Superior temporal gyrus (tissue), 1 donor: ENCODE measurements around the gene FXYD1.

ENCODE experiments used
- DNase-seq: peaks from one replicate; pipeline ENCODE4 v3.0.0-alpha.2; 2016; ENCODE audit errors: extremely low spot score

Gene FXYD1

DNA sequence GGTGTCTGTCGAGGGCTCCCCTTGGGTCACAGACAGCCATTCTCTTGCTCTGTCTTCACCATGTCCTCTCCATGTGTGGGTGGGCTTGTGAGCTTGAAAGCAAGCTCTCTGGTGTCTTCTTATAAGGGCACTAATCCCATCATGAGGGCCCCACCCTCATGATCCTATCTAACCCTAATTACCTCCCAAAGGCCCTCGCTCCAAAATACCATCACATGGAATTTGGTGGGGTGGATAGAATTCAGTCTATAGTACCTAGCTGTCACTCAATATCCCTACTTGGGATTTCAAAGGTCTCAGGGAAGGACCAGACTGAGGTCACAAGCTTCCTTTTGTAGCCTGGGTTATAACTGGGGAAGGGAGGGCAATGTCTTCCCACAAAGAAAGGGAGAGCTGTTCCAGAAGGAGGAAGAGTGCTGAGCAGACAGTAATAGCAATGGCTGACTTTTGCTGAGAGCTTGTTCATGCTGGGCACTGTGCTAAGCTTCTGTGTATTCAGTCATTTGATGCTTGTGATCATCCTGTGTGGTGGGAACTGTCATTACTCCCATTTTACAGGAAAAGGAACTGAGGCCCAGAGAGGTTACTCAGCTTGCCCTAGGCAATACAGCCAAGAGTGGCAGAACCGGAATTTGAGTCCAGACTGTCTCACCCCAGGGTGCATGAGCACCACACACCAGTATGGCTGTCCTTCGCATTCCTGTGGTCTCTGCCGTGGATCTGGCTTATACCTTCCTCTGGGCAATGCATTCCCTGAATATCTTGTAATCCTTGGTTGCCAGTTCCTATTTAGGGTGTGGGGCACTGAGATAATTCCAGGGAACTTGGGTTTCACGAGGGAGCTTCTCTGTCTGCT lies 24.1 kb downstream of the FXYD1 start:
- no peak for DNase-seq

DNA sequence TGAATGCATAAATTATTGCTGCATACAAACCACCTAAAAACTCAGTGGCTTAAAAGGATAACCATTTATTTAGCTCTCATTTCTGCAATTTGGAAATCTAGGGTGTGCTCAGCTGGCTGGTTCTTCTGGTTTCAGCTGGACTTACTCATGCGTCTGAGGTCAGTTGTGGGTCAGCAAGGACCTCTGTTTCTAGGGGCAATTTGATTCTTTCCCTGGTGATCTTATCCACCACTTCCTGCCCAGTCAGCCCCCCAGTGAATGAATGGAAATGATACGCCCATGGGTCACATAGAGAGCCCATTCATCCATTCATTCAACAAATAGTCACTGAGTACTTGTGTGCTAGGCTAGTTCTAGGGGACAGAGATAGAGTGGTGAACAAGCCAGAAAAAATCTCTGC lies 25.8 kb downstream of the FXYD1 start:
- no peak for DNase-seq

DNA sequence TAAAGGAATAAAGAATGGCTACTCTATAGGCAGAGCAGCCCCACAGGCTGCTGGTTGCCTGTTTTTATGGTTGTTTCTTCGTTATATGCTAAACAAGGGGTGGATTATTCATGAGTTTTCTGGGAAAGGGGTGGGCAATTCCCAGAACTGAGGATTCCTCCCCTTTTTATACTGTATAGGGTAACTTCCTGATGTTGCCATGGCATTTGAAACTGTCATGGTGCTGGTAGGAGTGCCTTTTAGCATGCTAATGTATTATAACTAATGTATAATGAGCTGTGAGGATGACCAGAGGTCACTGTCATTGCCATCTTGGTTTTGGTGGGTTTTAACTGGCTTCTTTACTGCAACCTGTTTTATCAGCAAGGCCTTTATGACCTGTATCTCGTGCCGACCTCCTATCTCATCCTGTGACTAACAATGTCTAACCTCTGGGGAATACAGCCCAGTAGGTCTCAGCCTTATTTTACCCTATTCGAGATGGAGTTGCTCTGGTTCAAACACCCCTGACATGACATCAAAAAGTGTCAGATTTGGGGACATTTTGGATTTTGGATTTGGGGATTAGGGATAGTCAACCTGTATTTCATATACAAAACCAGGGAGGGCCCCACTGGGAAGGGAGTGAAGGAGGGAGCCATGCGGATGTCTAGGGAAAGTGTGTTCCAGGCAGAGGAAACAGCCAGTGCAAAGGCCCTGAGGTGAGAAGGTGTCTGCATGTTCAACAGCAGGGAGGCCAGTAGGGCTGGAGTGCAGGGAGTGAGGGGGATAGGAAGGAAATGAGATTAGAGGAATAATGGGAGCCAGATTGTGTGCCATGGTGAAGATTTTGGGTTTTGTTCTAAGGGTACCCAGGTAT lies 26.8 kb downstream of the FXYD1 start:
- no peak for DNase-seq

DNA sequence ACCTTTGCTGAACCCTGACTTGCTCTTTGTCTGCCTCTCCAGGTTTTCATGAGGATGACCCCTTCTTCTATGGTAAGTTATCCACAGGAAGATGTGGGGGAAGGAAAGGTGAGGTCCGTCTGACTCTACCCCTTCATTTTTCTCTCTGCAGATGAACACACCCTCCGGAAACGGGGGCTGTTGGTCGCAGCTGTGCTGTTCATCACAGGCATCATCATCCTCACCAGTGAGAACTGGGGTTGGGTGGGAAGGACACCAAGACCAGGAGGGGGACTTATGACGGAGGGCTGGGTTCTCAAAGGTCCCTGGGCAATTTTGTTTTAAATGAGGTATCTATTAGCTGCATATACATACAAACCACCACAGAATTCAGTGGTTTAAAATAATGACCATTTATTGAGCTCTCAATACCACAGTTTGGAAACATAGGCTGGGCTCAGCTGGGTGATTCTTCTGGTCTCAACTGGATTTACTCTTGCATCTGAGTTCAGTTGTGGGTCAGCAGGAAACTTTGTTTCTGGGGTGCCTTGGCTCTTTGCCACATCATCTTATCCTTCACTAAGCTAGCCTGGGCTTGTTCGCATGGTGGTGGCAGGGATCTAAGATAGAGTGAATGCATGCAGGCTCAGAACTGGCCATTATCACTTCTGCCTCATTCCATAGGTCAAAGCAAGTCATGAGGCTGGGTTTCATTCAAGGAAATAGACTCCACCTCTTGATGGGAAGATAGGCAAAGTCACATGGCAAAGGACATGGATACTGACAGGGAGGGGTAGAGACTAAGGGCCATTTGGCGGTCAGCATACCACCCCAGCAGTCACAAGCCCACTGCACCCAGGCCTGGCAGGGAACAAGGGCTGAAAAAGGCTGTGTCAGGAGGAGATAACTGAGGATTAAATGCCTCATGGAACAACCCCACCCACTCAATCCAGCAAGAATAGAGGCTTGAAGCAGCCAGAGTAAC lies 27.8 kb downstream of the FXYD1 start:
- no peak for DNase-seq

DNA sequence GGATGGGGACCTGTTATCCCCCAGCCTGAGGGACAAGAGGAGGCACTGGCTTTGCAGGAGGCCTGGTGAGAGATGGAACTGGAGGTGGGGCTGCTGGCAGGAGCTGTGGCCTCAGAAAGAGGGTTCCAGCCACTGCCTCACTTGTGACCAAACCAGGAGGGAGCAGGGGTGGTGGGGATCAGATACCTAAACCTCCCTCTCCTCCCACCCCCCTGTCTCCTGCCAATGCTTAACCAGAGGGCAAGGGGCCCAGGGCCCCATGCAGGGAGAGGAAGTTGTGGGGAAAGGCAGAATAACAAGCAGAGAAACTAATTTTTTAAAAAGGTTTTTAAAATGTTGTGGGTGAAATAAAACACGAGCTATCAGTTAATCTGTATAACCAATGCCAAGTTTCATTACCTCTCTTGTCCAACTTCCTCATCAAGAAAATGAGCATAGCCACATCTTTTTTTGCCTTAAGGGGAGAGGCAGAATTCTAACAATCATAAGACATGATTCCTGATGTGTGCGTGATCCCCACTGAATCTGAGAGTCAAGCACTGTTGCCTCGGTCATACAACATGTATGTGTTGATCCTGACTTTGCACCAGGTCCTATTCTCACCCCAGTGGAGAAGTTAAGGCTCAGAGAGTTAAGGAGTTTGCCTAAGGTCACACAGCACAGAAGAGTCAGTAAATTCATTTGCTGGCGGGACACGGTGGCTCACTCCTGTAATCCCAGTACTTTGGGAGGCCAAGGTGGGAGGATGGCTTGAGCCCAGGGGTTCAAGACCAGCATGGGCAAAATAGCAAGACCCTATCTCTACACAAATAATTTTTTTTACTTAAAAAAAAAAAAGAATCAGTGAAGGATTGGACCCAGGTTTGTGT lies 28.9 kb downstream of the FXYD1 start:
- DNase-seq, result no peak

DNA sequence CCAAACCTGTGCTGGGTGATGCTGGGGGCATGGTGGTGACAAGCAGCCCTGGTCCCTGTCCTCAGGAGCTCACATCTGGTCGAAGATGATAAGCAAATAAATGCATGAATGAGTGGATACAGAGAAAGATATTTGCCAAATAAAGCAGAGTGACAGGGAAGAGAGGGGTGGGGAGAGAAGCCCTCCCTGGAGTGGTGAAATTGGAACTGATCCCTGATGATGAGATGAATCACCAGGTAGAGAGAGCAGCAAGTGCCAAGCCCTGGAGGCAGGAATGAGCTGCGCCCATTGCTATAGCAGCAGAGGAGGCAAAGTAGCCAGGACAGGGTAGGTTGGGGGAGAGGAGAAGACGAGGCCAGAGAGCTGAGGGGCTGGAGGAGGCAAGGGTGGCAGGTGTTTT lies 29.6 kb downstream of the FXYD1 start:
- no peak for DNase-seq

DNA sequence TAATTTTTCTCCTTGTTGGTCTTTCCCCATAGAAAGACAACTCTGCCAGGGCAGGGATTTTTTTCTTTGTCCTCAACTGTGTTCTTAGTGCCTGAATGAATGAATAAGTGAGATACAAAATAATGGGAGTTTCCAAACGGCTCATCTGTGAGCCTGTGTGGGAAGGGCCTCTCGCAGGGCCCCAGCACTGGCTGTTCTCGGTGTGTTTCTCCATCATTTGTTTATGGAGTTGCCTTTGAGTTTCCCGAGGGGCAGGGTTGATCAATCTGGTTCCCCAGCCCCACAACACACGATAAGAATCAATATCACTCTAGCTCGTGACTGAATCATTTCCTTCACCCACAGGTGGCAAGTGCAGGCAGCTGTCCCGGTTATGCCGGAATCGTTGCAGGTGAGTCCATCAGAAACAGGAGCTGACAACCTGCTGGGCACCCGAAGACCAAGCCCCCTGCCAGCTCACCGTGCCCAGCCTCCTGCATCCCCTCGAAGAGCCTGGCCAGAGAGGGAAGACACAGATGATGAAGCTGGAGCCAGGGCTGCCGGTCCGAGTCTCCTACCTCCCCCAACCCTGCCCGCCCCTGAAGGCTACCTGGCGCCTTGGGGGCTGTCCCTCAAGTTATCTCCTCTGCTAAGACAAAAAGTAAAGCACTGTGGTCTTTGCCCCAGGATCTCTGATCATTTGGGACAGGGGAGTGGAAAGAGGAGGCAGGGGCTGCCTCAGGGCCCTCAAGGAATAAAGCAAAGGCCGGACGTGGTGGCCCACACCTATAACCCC lies 30.8 kb downstream of the FXYD1 start:
- no peak for DNase-seq

DNA sequence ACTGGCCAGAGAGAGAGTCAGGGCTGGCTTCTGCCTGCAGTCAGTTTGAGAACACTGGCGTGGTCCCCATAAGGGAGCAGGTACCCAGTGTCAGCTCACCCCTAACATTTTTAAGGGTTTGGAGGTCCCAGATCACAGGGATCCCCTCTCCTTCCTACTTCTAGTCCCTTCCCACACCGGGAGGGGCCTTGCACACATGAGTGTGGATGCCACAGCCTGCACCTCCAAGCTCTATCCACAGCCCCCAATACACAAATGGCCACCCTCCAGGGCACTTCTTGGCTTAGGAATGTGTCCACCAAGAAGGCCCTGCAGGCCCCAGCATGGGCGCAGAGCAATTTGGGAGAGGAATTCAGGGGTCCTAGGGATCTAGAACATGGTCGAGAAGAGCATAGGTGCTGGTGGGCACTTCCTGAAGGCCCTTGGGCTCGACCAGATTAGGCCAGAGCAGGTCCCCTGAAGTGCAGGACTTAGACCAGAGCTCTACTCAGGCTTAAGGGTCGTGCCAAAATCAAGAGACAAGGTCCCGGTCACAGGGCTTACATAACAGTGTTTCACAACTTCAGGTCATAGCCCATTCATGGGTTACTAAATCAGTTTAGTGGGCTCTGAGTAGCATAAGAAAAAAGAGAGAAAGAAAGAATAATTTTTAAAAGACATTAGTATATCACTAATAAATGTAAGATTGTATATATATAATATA lies 31.9 kb downstream of the FXYD1 start:
- DNase-seq, result no peak

DNA sequence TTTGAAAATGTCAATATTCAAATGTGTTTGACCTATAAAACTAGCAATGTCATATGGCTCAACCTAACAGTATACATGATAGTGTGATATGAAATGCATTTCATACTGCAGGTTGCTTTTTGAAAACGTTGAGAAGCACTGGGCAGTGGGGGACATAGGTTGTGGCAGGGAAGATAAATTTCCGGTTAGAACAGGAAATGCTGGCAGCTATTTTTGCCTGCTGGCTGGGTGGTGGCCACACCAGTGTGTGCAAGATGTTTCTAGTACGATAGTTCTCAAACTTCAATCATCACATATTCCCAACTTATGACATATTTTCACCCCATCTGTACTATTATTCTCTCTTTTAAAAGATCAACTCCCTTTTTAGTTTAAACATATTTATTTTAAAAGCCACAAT lies 33.1 kb downstream of the FXYD1 start:
- DNase-seq, result no peak

DNA sequence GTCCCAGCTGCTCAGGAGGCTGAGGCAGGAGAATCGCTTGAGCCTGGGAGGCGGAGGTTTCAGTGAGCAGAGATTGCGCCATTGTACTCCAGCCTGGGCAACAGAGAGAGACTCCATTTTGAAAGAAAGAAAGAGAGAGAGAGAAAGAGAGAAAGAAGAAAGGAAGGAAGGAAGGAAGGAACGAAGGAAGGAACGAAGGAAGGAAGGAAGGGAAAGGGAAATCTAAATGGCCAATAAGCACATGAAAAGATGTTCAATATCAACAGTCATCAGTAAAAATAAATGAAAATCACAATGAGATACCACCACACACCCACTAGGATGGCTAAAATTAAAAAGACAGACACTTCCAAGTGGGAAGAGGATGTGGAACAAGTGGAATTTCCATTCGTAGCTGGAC lies 35.6 kb downstream of the FXYD1 start:
- DNase-seq, result no peak

DNA sequence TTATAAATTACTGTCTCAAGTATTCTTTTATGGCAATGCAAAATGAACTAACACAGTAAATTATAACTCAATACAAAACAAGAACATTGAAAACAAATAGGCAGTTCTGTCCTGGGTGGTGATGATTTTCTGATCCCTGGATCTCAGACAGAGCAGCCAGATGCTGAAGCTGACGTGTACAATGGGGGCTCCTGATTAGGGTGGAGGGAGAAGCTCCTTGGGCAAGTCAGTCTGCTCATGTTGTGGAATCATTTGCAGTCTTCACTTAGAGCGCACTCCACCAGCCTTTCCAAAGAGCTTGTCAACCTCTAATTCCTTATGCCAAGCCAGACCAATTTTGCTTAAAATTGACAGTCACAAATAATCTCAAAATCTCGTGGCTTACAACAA lies 37.6 kb downstream of the FXYD1 start:
- no peak for DNase-seq

DNA sequence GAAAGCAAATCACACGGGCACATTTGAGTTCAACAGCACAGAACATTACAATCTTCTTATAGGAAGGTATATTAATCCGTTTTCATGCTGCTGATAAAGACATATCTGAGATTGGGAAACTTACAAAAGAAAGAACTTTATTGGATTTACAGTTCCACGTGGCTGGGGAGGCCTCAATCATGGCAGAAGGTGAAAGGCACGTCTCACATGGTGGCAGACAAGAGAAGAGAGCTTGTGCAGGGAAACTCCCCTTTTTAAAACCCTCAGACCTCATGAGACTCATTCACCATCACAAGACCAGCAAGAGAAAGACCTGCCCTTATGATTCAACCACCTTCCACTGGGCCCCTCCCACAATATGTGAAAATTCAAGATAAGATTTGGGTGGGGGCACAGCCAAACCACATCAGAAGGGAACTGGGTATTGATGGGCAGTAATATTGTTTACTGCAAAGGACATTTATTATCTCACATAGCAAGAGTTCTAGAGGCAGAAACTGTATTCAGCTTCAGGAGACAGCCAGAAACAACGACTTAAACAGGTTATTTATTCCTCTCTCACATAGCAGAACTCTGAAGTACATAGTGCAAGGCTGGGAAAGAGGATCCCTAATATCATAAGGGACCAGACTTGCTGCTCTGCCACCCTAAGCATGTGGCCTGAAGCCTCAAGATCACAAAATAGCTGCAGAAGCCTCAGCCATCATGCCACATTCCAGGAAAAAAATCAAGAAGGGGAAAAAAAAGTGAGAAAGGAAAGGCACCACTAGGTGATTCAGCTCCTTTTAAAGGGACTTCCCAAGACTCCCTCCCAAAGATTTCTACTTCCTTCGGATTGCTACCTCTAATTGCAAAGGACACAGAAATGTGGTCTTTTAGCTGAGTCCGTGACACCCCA lies 39.0 kb downstream of the FXYD1 start:
- DNase-seq, result no peak

DNA sequence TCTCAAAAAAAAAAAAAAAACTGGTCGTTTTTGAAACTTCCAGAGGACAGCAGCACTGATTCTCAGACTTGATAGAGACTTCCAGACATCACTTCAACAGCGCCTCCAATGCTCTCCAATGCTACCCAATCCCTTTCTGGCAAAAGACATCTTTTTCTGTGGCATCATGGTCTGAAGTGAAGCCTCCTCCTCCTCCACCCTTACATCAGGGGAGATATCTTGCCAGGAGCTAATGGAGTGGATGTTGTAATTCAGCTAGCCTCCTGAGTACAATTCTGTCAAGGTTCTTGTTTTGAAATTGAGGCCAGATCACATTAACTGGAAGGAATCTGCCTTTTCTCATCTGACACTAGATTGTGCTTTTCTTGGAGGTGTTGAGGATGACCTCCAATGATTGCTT lies 40.1 kb downstream of the FXYD1 start:
- no peak for DNase-seq

DNA sequence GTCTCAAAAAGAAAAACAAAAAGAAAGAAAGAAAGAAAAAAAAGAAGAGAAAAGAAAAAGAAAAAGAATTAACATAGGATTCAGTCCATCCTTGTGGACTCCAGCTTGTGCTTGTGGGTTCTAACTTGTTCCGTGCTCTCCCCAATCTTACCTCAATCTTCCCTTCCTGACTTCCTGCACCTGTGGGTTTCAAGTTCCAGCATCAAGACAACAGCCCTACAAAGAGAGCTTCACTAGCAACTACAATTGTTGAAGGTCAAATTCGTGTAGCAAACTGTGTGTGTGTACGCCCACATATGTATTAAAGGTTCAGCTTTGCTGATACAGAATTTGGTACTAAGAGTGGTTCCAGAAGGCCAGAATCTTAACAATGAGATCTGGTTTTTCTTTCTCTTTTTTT lies 41.2 kb downstream of the FXYD1 start:
- DNase-seq, result no peak

DNA sequence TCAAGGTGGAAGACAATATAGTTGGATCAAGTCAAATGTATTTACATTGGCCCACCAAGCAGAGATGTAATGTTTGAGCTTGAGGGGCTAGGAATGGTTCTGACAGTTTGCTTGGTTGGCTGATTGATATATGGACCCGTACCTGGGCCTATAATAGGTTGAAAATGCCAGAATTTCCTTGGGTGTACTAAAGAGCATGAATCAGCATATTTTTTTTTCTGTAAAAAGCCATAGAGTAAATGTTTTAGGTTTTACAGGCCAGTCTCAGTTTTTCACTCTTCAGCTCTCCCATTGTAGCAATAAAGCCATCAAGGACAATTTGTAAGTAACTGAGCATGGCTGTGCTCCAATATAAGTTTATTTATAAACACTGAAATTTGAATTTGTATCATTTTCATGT lies 42.8 kb downstream of the FXYD1 start:
- DNase-seq, result no peak

DNA sequence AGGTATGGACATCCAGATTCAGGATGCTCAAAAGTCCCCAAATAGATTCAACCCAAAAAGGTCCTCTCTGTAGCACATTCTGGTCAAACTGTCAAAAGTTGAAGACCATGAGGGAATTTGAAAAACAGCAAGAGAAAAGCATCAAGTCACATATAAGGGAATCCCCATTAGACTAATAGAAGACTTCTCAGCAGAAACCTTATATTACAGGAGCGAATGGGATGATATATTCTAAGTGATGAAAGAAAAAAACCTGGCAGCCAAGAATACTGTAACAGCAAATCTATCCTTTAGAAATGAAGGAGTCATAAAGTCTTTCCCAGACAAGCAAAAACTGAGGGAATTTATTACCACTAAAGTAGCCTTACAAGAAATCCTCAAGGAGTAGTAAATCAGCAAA lies 45.6 kb downstream of the FXYD1 start:
- no peak for DNase-seq

DNA sequence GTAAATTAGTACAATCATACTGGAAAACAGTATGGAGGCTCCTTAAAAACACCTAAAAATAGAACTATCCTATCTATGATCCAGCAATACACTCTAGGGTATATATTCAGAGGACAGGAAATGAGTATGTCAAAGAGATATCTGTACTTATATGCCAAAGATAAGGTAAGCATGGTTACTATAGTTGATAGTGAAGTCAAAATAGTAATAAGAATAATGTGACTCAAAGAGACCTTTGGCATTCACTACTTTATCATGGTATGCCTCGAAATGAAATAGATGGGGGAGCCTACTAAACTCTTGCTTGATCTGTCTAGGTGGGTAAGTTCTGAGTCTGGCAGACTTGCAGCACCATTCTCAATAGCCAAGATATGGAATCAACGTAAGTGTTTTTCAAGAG lies 46.3 kb downstream of the FXYD1 start:
- DNase-seq, result no peak
